ENCODE results near the gene TRIM51. TPM values are rescaled to one million over a fixed set of nuclear protein-coding genes. Genes with fewer than 3 reads are reported as not detected.
"Not testable (repeated sequence)": the region's sequence is repeated elsewhere in the genome, so short reads cannot be mapped to it uniquely, and the experiment has no call there.

Gene TRIM51, protein sequence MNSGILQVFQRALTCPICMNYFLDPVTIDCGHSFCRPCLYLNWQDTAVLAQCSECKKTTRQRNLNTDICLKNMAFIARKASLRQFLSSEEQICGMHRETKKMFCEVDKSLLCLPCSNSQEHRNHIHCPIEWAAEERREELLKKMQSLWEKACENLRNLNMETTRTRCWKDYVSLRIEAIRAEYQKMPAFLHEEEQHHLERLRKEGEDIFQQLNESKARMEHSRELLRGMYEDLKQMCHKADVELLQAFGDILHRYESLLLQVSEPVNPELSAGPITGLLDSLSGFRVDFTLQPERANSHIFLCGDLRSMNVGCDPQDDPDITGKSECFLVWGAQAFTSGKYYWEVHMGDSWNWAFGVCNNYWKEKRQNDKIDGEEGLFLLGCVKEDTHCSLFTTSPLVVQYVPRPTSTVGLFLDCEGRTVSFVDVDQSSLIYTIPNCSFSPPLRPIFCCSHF
- not detected for total RNA-seq
- long read RNA-seq, result 0 reads

DNA sequence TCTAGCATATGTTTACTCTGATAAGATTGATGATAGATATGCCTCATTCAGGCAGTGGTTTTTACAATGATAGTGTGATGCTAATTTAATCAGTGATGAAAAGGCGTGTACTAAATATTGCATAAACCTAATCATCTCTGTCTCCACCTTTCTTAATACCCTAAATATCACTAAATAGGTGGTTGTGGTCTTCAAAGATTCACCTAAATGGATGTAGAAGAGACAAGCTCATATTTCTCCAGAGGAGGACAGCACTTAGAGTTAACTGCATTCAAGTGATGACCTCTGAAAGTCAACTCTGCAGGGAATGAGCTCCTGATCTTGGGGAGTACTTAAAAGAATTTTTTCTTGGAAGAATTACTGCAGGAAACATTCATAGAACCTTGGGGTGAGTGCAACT is at the start of gene TRIM51:
TRIM51 (plus strand) TSS at position 301 of the 400 bp plus-strand sequence. CDS start 2,132 bp downstream, outside the sequence.
- DNase-seq; ATAC-seq; intact Hi-C loops (cut with DNase I): not testable (repeated sequence)

DNA sequence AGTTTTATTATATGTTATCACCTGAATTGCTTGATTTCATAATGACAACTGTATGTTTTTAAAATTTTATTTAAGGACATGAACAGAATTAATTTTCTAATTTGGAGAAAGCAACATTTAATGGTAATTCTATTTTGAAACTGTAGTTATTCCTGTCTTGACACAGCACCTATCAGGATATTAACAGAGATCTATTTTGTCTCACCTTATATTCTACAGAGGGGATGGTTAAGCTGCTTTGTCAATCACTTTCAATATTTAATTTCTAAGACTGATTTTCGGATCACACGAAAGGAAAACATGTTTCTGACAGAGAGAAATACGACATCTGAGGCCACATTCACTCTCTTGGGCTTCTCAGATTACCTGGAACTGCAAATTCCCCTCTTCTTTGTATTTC is 44.6 kb upstream of the TRIM51 start, which contains the start of gene OR5D16:
OR5D16 (plus strand) TSS at position 301 of the 400 bp plus-strand sequence; CDS start at position 301, 0 bp downstream.
- intact Hi-C loops (cut with DNase I), result no loop called here
- ATAC-seq (no peak), DNase-seq (no peak)

DNA sequence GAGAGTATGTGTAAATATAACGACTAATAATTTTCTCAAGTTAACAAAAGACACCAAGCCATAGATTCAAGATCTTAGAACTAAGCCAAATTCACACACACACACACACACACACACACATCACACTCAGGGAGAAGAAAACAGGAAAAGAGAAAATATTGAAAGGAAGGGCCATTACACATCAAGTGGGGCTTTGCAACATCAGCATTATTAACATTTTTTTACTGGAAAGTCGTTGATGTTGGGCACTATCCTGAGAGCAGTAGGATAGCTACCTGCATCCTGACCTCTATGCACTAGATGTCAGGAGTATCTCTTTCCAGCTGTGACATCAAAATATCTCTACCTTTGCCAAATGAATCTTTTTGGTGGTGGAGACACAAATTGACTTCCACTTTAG is 35.6 kb upstream of the TRIM51 start:
- DNase-seq (no peak), ATAC-seq (no peak)
- intact Hi-C loops (cut with DNase I), result no loop called here

DNA sequence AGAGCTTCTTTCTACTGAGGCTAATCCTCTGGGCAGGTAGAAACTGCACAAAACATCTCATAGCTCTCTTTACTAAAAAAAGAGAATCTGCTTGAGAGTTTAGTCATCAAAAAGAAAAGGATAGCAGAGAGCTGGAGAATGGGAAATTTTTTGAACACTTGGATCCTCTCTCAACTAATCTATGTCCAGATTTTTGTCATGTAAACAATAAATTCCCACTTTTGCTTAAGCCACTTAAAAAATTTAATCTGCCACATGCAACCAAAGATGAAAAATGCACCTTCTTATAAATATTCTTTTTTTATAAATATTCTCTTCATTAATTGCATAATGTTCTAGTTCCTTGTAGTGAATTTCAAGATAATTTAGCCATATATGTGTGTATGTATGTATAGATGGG is 34.1 kb upstream of the TRIM51 start:
- intact Hi-C loops (cut with DNase I), result no loop called here
- DNase-seq, result no peak
- ATAC-seq, result no peak

DNA sequence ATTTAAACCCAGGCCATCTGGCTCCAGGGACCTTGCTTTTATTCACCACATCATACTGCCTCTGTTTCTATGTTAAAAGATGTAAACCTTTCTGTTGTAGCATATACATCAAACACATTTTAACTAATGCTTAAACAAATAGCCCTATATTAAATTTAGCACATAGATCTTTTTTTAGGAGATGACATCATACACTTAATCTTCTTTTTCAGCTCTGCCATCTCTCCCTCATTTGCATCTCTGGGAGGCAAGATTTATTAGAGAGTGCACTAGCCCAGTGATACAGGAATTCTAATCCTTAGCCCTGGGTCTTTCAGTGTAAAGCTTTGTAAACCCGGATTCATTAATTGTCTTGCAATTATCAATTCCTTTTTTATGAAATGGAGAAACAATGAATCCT is 31.0 kb upstream of the TRIM51 start:
- no peak for ATAC-seq
- intact Hi-C loops (cut with DNase I), result no loop called here
- no peak for DNase-seq

DNA sequence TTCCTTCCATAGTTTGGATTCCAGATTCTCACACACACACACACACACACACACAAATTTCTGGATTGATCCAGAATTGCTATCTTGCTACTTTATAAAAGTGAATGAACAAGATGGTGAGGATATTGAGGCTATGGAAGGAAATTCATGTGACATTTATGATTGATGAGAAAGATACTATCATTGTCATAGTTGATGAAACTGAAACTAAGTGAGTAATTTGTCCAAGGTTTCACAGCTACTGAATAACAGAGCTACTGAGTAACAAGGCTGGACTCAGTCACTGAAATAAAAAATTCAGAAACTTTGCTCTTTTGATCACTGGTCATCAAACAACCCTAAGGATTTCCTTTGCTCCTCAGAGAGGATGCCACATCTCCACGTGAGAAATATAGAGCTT is 28.4 kb upstream of the TRIM51 start:
- no peak for ATAC-seq
- intact Hi-C loops (cut with DNase I), result no loop called here
- no peak for DNase-seq

DNA sequence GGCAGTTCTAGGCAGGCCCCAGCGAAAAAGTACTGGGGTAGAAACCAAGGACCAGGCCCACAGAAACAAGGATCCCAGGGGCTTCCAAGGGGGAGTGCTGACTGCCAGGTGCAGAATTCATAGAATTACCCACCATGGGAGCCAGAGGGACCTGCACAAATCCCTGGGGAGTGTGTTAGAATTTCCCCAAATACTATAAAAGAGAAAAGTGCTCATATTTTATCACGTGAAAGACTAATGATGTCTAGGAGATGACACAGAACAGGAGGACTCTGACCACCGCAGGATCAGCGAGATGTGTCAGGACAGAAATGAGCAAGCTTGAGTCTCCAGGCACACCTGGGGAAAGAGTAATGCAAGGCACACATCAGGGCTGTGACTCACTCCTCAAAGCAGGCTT is 15.7 kb upstream of the TRIM51 start:
- intact Hi-C loops (cut with DNase I); ATAC-seq; DNase-seq: not testable (repeated sequence)

DNA sequence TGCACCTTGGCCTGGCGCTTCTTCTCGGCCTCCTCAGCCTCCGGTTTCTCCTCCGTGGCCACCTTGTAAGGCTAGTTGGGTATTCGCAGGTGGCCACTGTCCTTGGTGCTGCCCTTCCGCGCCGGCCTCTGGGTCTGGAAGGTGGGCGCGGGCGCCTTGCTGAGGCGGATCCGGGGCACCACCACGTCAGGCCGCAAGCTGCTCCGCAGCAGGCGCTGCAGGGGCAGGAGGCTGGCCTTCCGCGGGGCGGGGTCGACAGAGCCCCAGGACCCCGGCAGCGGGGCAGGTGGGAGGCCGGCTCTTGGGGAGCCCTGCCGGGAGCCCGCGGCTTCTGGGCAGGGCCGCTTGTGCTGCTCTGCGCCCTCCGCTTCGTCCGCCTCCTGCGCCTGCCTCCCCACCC is 10.4 kb upstream of the TRIM51 start:
- ATAC-seq; DNase-seq; intact Hi-C loops (cut with DNase I): not testable (repeated sequence)

DNA sequence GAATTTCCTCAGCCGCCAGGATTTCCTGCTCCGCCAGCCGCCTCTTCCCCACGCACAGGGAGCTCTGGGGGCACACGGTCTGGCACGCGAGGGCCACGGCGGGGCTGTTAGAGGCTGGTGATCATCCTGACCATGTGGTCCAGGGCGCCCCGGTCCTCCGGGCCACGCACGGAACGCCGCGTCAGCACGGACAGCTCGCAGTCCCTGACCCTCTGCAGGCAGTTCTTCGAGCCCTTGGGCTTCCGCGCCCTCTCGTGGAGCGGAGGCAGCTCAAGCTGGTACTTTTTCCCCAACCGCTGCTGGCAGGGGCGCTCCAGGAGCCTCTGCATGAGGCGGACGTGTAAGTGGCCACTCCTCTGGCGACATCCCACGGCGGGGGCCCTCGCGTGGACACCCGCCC is 10.0 kb upstream of the TRIM51 start:
- ATAC-seq, DNase-seq: not testable (repeated sequence)

DNA sequence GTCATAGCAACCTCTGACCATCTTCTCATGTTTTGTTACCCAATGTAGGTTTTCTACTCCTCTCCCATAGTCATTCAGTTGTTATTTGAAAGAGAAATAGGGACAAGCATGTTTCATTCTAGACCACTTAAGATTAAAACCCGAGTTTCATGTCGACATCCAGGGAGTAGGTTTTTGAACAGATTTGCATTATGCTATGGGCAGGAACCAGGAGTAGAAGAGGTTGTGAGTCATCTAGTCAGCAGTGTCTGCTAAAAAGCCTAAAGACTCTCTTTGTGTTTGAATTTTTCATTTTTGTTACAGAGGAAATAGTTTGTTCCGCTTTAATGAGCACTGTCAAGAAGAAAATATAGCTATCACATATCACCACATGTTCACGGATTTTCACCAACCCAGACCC is 1.9 kb downstream of the TRIM51 start:
- DNase-seq; ATAC-seq; intact Hi-C loops (cut with DNase I): not testable (repeated sequence)

More for the DNA sequence above, 10.0 kb upstream of the TRIM51 start:
- intact Hi-C loops (cut with DNase I), result not testable (repeated sequence)

DNA sequence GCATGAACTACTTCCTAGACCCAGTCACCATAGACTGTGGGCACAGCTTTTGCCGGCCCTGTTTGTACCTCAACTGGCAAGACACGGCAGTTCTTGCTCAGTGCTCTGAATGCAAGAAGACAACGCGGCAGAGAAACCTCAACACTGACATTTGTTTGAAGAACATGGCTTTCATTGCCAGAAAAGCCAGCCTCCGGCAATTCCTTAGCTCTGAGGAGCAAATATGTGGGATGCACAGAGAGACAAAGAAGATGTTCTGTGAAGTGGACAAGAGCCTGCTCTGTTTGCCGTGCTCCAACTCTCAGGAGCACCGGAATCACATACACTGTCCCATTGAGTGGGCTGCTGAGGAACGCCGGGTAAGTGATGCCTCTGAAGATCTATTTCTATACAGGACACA is 2.4 kb downstream of the TRIM51 start:
- DNase-seq; intact Hi-C loops (cut with DNase I); ATAC-seq: not testable (repeated sequence)

DNA sequence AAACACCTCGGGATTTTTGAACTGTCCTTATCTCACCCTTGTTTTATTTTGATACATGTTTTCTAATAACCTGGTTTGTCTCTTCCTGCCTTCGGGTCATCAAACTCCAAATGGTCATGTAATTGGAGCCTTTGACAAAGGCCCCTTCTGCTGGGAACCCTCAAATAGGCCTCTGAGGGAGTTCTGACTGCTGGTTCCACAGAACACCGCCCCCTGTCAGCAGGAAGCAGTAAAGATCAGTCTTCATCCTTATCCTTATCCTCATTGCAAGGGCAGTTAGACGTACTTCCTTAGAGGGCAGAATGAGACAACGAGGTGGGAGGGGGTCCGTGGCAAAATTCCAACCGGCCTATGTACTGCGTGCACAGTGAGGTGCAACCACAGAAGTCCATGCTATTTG is 12.1 kb downstream of the TRIM51 start:
- no peak for ATAC-seq
- intact Hi-C loops (cut with DNase I), result no loop called here
- DNase-seq, result no peak

DNA sequence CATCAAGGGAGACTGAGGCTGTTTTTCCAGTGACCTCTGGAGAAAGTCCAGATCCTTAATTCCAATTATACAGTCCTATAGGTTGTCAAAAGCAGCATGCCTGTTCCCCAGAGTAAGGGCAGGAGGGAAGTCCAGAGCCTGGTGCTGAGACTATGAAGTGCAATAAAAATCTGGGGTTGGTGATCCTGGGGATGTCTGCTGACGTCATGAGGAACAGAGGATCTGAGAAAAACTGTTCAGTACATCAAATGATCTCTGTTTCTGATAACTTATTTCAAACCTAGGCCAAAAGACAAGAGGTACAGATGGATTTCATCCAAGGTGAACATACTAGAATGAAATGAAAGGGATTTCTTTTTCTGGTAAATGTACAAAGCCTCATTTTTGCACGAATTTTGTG is 19.2 kb downstream of the TRIM51 start:
- ATAC-seq (no peak), DNase-seq (no peak)
- intact Hi-C loops (cut with DNase I), result no loop called here

DNA sequence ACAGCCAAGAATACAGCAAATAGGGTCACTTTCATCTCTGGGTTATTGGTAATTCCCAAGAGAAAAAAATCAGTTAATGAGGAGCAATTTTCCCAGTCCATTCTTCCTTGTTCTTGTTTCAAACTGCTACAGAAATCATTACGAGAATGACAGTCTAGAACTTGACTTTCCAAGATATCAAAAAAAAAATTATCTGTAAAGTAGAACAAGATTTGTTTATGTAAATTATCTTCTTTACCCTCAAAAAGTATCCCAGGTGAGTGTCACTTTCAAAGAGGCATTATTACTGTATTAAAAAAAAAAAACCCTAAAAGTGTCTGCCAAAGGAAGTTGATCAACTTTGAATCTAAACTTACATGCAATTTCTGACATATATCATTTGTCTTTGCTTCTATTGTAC is 31.4 kb downstream of the TRIM51 start, which contains the start of gene OR5W2:
OR5W2 (minus strand) TSS at position 101 of the 400 bp plus-strand sequence; CDS start at position 101, 0 bp downstream.
- no peak for DNase-seq
- ATAC-seq, result no peak
- intact Hi-C loops (cut with DNase I), result no loop called here

DNA sequence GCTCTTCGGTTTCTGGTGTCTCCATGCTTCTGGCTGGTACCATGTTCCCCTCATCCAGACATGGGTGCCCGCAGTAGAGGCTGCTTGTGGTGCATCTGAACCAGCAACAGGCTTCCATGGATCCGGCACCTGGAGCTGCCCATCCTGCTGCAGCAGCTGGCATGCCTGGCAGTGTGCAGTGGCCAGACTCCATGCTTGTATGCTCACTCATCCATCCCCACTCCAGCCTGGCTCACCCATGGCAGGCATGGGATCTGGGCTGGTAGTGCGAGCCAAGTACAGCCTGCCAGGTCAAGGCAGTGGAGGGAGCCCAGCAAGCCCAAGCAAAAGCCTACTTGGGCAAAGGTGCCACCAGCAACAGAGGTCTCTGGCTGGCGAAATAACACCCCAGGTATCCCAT is 37.4 kb downstream of the TRIM51 start:
- DNase-seq (no peak), ATAC-seq (no peak)
- intact Hi-C loops (cut with DNase I), result no loop called here

DNA sequence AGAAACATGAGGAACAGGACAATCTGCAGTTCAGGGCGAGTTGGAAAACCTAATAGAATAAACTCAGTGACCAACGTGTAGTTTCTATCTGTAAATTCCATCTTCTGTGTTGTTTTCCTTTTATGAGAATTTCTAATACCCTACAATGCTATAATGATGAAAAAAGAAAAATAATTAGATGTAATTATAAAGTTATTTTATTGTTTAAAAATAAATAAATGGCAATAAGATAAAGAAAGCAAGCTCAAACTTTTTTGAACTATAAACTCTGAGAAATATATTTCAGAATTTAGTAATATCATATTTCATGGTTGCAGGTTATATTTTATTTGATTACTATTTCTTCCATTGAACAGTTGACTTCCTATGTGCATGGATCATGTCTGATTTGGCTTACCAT is 53.2 kb downstream of the TRIM51 start, which contains the start of gene OR5I1:
OR5I1 (minus strand) TSS at position 101 of the 400 bp plus-strand sequence; CDS start at position 101, 0 bp downstream.
- intact Hi-C loops (cut with DNase I), result no loop called here
- ATAC-seq, result no peak
- no peak for DNase-seq

Other genes with a start within 250 kb of the TRIM51 start
- gene OR4P4, start 248.2 kb upstream of the TRIM51 start, total RNA-seq, result not detected
- not detected for gene OR4S2, start 235.0 kb upstream of the TRIM51 start, total RNA-seq
- not detected for gene OR4C6, start 221.1 kb upstream of the TRIM51 start, total RNA-seq
- not detected for gene OR5D13, start 109.9 kb upstream of the TRIM51 start, total RNA-seq
- gene OR5D14, start 87.7 kb upstream of the TRIM51 start, total RNA-seq, result not detected
- not detected for gene OR5L1, start 71.9 kb upstream of the TRIM51 start, total RNA-seq
- gene OR5D18, start 63.7 kb upstream of the TRIM51 start, total RNA-seq, result not detected
- gene OR5L2, start 56.1 kb upstream of the TRIM51 start, total RNA-seq, result not detected
- gene OR5D16, start 44.5 kb upstream of the TRIM51 start, total RNA-seq, result not detected
- not detected for gene OR5W2, start 31.3 kb downstream of the TRIM51 start, total RNA-seq
- not detected for gene OR5I1, start 53.1 kb downstream of the TRIM51 start, total RNA-seq
- gene OR10AG1, start 86.6 kb downstream of the TRIM51 start, total RNA-seq, result not detected
- gene OR5F1, start 111.3 kb downstream of the TRIM51 start, total RNA-seq, result not detected
- gene OR5AS1, start 144.4 kb downstream of the TRIM51 start, total RNA-seq, result not detected
- not detected for gene OR8I2, start 210.0 kb downstream of the TRIM51 start, total RNA-seq
- gene OR8H2, start 220.4 kb downstream of the TRIM51 start, total RNA-seq, result not detected
- not detected for gene OR8H3, start 239.1 kb downstream of the TRIM51 start, total RNA-seq

All from left cardiac atrium (tissue), 4 donors.